Measurements from ENCODE around the gene GPATCH2L.

GRCh38 chr14:76123426-76124225, 28.1 kb upstream of the GPATCH2L start:
- TF ChIP-seq SP1 (IDR thresholded peaks at IDR 0.05) (no peak), LEF1 (IDR thresholded peaks at IDR 0.05; ENCODE audit: borderline replicate concordance) (no peak), HDGF (IDR thresholded peaks at IDR 0.05; ENCODE audit: borderline replicate concordance) (no peak), TARDBP (IDR thresholded peaks at IDR 0.05) (no peak), CTBP1 (IDR thresholded peaks at IDR 0.05; ENCODE audit: borderline replicate concordance) (no peak), PKNOX1 (IDR thresholded peaks at IDR 0.05) (no peak), SUZ12 (IDR thresholded peaks at IDR 0.05) (no peak), FOXA1 (IDR thresholded peaks at IDR 0.05) (no peak), ELF4 (IDR thresholded peaks at IDR 0.05) (no peak), ARNT (IDR thresholded peaks at IDR 0.05) (no peak)

All from HEK293T (cell line).